GM19025 (cell line): Measurements from ENCODE around the gene MMEL1.
"Not testable (repeated sequence)": the region's sequence is repeated elsewhere in the genome, so short reads cannot be mapped to it uniquely, and the experiment has no call there.

ENCODE experiments used
- ATAC-seq: cut with Tn5 transposase; IDR thresholded peaks from one replicate; pipeline ENCODE4 v1.9.1; 2021; ENCODE audit warnings: mild to moderate bottlenecking, low read depth, moderate library complexity; ENCODE audit not compliant: unreplicated experiment

The MMEL1 gene

GRCh38 chr1:2582391-2582790 lies 50.4 kb downstream of the MMEL1 start:
- ATAC-seq: no peak

- no peak for ATAC-seq
Measured at GRCh38 chr1:2580691-2581090, 52.1 kb downstream of the MMEL1 start.

- no peak for ATAC-seq
Measured at GRCh38 chr1:2578758-2579118, 54.1 kb downstream of the MMEL1 start.

GRCh38 chr1:2577565-2578075 lies 55.2 kb downstream of the MMEL1 start:
- peak; percentile 30 for ATAC-seq

DNA sequence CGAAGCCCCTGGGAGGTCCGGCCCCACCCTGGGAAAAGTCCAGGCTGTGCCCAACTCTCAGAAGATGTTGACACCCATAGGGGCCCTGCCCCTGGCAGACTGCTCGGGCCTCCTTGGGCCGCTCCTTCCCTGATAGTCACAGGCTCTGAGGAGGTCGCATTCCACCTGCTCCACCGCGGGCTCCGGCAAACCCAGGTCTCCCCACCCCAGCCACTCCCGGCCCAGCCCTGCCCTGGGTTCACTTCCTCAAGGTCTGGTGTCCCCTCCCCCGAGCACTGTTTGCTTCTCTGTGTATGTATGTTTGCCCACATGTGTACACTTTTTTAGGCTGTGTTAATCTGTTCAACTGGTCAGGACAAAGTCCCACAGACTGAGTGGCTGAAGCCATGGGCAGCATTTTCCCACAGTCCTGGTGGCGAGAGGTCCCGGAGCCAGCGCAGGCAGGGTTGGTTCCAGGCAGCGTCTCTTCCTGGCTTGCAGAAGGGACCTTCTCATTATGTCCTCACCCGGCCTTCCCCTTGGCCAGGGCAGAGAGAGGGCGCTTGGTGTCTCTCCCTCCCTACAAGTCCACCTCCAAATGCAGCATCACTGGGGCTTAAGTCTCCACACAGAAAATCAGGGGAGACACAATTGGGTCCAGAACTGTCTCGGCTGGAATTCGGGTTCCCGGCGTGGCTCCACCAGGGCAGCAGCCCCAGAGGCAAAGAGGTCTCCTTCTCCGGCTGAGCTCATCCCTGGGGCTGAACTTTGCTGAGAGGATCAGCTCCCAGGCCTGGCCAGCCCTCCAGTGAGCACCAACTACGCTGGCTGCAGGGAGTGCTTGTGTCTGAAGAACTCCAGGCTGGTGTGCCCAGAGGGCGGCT lies 56.8 kb downstream of the MMEL1 start:
- no peak for ATAC-seq

GRCh38 chr1:2574350-2574749 lies 58.5 kb downstream of the MMEL1 start:
- no peak for ATAC-seq

DNA sequence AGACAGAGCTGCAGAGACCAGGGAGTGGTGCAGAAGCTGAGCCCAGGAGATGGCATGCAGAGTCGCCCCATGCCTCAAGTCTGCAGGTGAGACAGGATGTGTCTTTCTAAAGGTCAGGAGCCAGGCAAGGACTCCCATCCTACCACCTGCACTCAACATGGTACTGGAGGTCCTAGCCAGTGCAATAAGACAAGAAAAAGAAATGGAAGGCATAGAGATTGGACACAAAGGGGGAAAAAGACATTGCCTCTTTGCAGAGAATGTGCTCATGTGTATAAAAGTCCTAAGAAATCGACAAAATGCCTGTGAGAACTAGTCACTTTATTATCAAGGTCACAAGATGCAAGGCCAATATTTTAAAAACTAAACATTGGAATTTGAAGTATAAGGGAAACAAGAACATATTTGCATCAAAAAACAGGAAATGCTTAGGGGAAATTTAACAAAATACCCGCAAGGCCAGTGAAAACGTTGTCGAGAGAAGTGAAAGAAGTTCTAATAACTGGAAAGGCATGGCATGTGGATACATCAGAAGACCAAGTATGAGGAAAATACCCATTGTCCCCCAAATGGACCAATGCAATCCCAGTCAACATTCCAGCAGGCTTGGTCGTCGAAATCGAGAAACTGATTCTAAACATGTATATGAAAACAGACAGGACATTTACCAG lies 59.4 kb downstream of the MMEL1 start:
- no peak for ATAC-seq

GRCh38 chr1:2571348-2571747 lies 61.5 kb downstream of the MMEL1 start:
- no peak for ATAC-seq

DNA sequence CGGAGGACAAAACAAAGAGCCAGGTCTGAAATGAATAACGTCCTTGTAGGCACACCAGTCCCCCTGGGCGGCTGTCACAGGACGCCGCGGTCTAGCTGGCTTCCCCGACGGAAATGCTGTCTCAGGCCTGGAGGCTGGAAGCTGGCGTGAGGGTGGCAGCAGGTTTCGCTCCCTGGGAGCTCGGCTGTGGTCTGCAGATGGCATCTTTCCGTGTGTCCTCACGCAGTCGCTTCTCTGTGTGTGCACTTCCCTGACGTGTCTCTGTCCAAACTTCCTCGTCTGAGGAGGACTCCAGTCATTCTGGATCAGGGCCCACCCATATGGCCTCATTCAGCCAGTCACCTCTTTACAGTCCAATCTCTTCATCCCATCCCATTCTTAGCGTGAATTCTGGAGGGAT lies 62.5 kb downstream of the MMEL1 start:
- no peak for ATAC-seq

DNA sequence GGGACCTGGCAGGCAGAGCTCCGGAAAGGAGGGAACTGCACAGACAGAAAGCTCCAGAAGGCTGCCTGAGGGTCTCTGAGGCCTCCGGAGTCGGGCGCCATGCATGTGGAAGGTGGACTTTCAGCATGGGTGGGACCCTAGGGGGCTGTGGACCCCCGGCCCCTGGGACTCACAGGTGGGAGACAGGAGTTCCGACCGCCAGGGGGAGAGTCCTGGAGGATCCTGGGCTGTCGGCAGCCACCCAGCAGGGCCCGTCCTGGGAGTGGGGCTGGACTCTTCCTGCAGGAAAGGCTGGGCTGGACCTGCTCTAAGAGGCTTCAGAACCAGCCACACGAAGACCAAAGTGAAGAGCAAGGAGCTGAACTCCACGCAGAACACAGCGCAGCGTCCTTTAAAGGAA lies 63.1 kb downstream of the MMEL1 start:
- not testable (repeated sequence) for ATAC-seq

DNA sequence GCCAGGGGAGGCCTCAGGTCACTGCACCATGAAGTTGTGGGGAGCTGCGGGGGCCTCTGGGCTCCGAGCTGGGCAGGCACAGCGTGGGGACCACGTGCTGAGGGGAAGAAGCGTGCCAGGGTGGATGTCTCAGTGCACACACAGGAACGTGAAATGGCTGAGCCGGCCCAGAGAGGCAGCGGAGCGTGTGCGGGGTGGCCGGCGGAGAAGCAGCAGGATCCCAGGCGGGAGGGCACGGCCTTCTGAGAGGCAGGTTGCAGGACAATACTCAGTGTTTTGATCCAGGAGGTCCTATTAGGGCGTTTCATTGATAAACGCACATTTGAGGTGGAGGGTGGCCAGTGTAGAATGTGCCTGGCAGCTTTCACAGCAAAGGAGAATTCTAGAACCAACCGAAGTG lies 63.8 kb downstream of the MMEL1 start:
- no peak for ATAC-seq

DNA sequence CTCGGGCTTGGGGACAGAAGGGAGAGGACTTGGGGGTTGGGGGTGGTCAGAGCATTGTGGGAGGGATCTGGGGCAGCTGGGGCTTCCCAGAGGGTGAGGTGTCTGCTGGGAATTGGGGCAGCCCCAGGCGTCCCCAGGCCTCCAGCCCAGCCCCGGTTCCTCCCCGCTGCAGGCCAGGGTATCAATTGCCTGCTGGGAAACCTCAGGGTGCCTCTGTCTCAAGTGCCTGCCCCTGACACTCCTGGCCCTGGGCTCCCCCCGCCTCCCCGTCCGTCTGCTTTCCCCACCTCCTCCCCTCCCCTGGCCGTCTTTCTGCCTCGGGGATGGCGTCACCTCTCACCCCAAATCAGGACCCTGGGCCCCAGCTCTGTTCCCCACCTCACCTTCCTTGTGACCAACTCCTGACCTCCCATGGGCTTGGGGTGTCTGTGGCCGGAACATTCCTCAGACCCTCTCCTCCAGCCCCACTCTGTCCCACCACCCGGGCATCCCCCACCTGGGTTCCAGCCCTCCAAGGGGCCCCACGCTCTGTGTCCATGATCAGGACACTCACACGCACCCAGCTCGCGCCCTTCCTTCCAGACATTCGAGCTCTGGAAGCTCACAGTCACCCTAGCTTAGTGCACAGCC lies 64.5 kb downstream of the MMEL1 start:
- ATAC-seq: not testable (repeated sequence)

DNA sequence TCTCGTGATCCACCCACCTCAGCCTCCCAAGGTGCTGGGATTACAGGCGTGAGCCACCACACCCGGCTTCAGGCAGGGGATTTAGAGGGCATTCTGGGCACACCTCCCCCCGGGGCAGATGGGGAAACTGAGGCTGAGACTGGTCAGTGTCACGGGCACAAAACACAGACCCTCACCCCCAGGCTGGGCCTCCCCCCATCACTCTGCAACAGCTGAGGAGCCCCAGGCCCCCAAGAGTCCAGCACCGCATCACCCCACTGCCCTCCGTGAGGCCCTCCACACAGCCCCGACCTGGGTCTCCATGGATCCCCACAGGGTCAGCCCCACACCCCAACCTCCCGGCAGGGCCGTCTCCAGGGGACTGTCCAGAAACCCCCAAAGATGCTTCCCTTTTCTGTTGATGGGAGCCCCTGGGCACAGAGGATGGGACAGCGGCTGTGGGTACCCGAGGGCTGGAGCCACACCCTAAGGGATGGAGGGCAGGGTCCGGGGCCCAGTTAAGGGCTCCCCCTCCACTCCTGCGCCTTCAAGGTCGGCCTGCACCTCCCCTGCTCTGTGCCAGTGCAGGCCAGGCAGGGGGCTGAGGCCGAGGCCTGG lies 65.6 kb downstream of the MMEL1 start:
- no peak for ATAC-seq

DNA sequence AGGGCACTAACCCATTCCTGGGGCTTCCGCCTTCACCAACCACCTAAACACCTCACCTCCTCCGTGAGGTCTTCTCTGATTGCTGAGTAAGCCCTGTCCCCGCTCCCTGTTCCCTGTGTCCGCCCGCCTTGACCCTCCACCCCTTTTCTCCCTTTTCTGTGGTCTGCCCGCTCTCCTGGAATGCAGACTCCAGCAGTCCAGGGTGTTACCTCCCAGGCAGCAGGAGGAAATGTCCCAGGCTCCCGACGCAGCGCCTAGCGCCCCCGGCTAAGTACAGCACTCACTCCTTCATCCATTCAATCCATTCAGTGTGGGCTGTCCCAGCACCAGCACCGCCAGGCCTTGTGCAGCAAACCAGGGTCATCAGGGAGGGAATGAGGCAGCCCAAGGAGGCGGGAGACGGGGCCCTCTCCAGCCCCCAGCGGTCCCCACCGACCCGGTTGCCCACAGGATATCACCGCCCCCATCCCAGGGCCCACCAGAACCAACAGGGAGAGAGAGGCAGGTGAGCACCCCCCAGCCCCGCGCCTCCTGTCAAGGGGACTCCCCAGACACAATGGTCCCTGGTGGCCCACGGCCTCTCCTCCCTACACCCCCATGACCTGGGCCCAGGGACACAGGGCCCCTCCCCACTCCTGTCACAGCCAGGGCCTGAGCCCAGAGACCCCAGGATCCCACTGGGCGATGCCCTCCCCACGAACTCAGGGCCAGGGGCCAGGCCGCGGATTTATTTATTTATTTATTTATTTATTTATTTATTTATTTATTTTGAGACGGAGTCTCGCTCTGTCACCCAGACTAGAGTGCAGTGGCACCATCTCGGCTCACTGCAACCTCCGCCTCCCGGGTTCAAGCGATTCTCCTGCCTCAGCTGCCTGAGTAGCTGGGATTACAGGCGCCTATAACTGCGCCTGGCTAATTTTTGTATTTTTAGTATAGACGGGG lies 66.4 kb downstream of the MMEL1 start:
- ATAC-seq: no peak

- ATAC-seq: no peak
Measured at GRCh38 chr1:2564815-2565374, 67.9 kb downstream of the MMEL1 start.

- no peak for ATAC-seq
Measured at GRCh38 chr1:2564006-2564814, 68.6 kb downstream of the MMEL1 start.

GRCh38 chr1:2563205-2563604 lies 69.6 kb downstream of the MMEL1 start:
- no peak for ATAC-seq
